Testis (tissue), 2 donors: ENCODE data around the gene ZNF142.

Experiments
- POLR2A ChIP-seq: fragments of 450-650 bp; IDR thresholded peaks from one replicate; pipeline ENCODE4 v1.6.1; 2017; ENCODE audit warnings: antibody characterized with exemption, mild to moderate bottlenecking, moderate library complexity
- TF ChIP-seq, protein P1 (sequence below), 3 experiments: fragments of 450-650 bp in 2 of 3; fragments of 200-600 bp in 1 of 3; sonication (generic) in 1 of 3; IDR thresholded peaks; one replicate each; pipeline ENCODE4 v1.5.1; 2016 to 2019; ENCODE audit warnings: antibody characterized with exemption in 3 of 3, mild to moderate bottlenecking in 2 of 3, moderate library complexity in 1 of 3

DNA sequence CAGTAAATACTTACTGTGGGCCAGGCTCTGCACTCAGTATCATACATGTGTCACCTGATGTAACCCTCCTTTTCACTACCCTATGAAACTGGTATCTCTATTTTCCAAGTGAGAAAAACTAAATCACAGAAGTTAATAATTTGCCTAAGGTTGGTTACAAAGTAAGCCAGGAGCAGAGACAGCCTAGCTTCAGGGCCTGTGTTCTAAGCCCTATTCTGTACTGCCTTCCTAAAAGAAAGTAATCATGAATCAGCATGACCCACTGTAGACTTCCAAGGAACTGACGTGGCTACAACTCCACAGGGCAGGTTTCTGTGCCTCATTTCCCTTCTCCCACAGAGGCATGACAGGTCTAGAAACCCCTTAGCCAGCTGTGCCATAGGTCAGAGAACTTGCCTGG lies 14.3 kb downstream of the ZNF142 start:
- TF ChIP-seq, protein P1, sequence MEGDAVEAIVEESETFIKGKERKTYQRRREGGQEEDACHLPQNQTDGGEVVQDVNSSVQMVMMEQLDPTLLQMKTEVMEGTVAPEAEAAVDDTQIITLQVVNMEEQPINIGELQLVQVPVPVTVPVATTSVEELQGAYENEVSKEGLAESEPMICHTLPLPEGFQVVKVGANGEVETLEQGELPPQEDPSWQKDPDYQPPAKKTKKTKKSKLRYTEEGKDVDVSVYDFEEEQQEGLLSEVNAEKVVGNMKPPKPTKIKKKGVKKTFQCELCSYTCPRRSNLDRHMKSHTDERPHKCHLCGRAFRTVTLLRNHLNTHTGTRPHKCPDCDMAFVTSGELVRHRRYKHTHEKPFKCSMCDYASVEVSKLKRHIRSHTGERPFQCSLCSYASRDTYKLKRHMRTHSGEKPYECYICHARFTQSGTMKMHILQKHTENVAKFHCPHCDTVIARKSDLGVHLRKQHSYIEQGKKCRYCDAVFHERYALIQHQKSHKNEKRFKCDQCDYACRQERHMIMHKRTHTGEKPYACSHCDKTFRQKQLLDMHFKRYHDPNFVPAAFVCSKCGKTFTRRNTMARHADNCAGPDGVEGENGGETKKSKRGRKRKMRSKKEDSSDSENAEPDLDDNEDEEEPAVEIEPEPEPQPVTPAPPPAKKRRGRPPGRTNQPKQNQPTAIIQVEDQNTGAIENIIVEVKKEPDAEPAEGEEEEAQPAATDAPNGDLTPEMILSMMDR (IDR thresholded peaks at IDR 0.05): no peak
- no peak for TF ChIP-seq POLR2A
